KMS-11 (cell line): ENCODE results near the gene IFRD2.

Source experiments
- H2AFZ ChIP-seq: fragments of 200-600 bp; sonication (generic); 2 replicates; pipeline ENCODE4 v1.6.1; 2016; ENCODE audit warnings: antibody characterized with exemption, mixed run types, low read depth
- H3K27ac ChIP-seq: fragments of 200-600 bp; sonication (generic); 2 replicates; pipeline ENCODE4 v1.6.1; 2016; ENCODE audit warnings: mild to moderate bottlenecking, mixed run types
- H3K27me3 ChIP-seq: fragments of 200-600 bp; sonication (generic); 2 replicates; pipeline ENCODE4 v1.6.1; 2017; ENCODE audit warnings: mild to moderate bottlenecking, low read depth, mixed run types, moderate library complexity; ENCODE audit not compliant: insufficient read depth
- H3K36me3 ChIP-seq: fragments of 200-600 bp; sonication (generic); 2 replicates; pipeline ENCODE4 v1.6.1; 2017; ENCODE audit warnings: mild to moderate bottlenecking, mixed run types; ENCODE audit not compliant: insufficient read depth
- H3K4me1 ChIP-seq: fragments of 200-600 bp; sonication (generic); 2 replicates; pipeline ENCODE4 v1.6.1; 2016; ENCODE audit warnings: mild to moderate bottlenecking, low read depth, mixed run types; ENCODE audit not compliant: poor library complexity, severe bottlenecking
- H3K4me2 ChIP-seq: fragments of 200-600 bp; sonication (generic); 2 replicates; pipeline ENCODE4 v1.7.0; 2016; ENCODE audit warnings: mild to moderate bottlenecking, mixed run types
- H3K4me3 ChIP-seq: fragments of 200-600 bp; sonication (generic); IDR thresholded peaks from 2 replicates; pipeline ENCODE4 v1.6.1; 2017; ENCODE audit warnings: low read depth, low read length, mixed read lengths; ENCODE audit not compliant: insufficient read depth
- H3K79me2 ChIP-seq: fragments of 200-600 bp; sonication (generic); 2 replicates; pipeline ENCODE4 v1.6.1; 2016; ENCODE audit warnings: low read depth, mixed run types; ENCODE audit not compliant: insufficient read depth
- H3K9ac ChIP-seq: fragments of 200-600 bp; sonication (generic); 2 replicates; pipeline ENCODE4 v1.6.1; 2016; ENCODE audit warnings: mild to moderate bottlenecking, mixed run types
- H4K20me1 ChIP-seq: fragments of 200-600 bp; sonication (generic); 2 replicates; pipeline ENCODE4 v1.6.1; 2016; ENCODE audit warnings: mild to moderate bottlenecking, mixed run types; ENCODE audit not compliant: insufficient read depth
- TF ChIP-seq, protein P1 (sequence below): fragments of 200-600 bp; sonication (generic); conservative IDR thresholded peaks from 2 replicates; pipeline ENCODE4 v1.6.1; 2017; ENCODE audit warnings: low read depth, mild to moderate bottlenecking, antibody characterized with exemption, low read length, moderate library complexity, mixed read lengths

Gene IFRD2

DNA sequence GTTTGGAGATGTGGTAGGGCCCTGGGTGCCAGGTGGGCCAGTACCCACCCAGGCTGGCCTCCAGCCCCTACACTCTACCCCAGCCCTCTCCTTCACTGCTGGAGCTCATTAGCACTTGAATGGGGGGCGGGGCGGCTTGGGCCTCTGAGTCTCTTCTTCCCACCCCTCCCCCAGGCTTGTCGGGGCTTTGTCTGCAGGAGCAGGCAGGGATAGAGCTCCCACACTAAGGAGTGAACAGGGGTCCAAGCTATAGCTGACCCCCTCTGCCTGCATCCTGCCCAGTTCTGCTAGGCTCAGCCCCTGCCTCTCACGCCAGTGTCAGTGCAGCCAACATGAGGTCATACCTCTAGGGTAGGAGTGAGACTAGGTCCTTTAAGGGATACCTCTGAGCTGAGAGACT, 51.1 kb downstream of the IFRD2 start:
- Histone ChIP-seq H3K9ac (no peak overlapping the region), H3K79me2 (peaks cover 44% of the 10 kb centered on the region), H3K4me2 (no peak overlapping the region)

GRCh38 chr3:50239649-50240048, 52.6 kb downstream of the IFRD2 start:
- H3K9ac ChIP-seq: no peak overlapping the region
- H3K27me3 ChIP-seq: no peaks in the 10 kb centered on the region
- H3K4me2 ChIP-seq: no peak overlapping the region
- H3K36me3 ChIP-seq: no peaks in the 10 kb centered on the region
- H2AFZ ChIP-seq: no peak overlapping the region
- H4K20me1 ChIP-seq: no peaks in the 10 kb centered on the region
- peaks cover 44% of the 10 kb centered on the region for H3K79me2 ChIP-seq
- H3K27ac ChIP-seq: no peak overlapping the region
- H3K4me1 ChIP-seq: no peaks in the 10 kb centered on the region
- H3K4me3 ChIP-seq: no peak overlapping the region
- TF ChIP-seq, protein P1, sequence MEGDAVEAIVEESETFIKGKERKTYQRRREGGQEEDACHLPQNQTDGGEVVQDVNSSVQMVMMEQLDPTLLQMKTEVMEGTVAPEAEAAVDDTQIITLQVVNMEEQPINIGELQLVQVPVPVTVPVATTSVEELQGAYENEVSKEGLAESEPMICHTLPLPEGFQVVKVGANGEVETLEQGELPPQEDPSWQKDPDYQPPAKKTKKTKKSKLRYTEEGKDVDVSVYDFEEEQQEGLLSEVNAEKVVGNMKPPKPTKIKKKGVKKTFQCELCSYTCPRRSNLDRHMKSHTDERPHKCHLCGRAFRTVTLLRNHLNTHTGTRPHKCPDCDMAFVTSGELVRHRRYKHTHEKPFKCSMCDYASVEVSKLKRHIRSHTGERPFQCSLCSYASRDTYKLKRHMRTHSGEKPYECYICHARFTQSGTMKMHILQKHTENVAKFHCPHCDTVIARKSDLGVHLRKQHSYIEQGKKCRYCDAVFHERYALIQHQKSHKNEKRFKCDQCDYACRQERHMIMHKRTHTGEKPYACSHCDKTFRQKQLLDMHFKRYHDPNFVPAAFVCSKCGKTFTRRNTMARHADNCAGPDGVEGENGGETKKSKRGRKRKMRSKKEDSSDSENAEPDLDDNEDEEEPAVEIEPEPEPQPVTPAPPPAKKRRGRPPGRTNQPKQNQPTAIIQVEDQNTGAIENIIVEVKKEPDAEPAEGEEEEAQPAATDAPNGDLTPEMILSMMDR: no peak

More for the DNA sequence above, 51.1 kb downstream of the IFRD2 start:
- H3K27me3 ChIP-seq: no peaks in the 10 kb centered on the region
- no peak overlapping the region for H3K4me3 ChIP-seq
- H2AFZ ChIP-seq: no peak overlapping the region
- H4K20me1 ChIP-seq: no peaks in the 10 kb centered on the region
- TF ChIP-seq, protein P1: no peak
- no peaks in the 10 kb centered on the region for H3K36me3 ChIP-seq
- H3K4me1 ChIP-seq: no peaks in the 10 kb centered on the region
- no peak overlapping the region for H3K27ac ChIP-seq

DNA sequence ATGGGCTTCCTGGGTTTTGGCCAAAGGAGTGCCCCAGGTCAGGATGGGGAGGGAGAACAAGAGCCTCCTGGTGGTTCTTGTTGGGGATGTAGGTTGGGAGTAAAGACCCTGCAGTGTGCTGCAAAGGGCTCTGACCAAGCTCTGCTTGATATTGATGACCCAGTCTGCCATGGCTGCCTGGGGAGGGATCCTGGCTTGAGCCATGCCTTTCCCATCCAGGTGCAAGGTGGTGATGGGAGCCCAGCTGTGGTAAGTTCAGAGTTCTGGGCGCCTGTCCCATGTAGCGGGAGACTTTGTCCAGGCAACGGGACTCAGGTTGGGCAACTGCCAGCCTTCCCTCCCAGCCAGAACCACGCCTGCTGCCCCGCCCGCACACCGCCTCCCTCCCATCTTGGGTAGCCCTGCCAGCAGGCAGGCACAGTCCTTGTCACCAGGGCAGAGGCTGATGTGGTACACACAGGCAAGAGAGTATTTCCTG, 53.6 kb downstream of the IFRD2 start:
- no peak overlapping the region for H3K9ac ChIP-seq
- TF ChIP-seq, protein P1: no peak
- H3K4me3 ChIP-seq: no peak overlapping the region
- no peaks in the 10 kb centered on the region for H4K20me1 ChIP-seq
- no peaks in the 10 kb centered on the region for H3K36me3 ChIP-seq
- H3K79me2 ChIP-seq: peaks cover 42% of the 10 kb centered on the region
- peak overlapping the region; percentile 76 for H3K4me2 ChIP-seq
- peak overlapping the region; percentile 35; the same call in 1 of the 2 replicates for H3K27ac ChIP-seq
- no peak overlapping the region for H2AFZ ChIP-seq
- H3K4me1 ChIP-seq: no peaks in the 10 kb centered on the region
- H3K27me3 ChIP-seq: no peaks in the 10 kb centered on the region

- Histone ChIP-seq H3K27me3 (no peaks in the 10 kb centered on the region), H3K27ac (peak overlapping the region; percentile 35), H3K4me3 (no peak overlapping the region), H3K36me3 (no peaks in the 10 kb centered on the region), H2AFZ (0 out of 2 replicates have a peak overlapping the region, but pooled peaks have one; percentile 14), H3K9ac (peak overlapping the region; percentile 47; the same call in 1 of the 2 replicates), H3K4me2 (peak overlapping the region; percentile 76), H4K20me1 (no peaks in the 10 kb centered on the region), H3K79me2 (peaks cover 37% of the 10 kb centered on the region), H3K4me1 (no peaks in the 10 kb centered on the region)
- TF ChIP-seq, protein P1: no peak
These were observed 54.3 kb downstream of the IFRD2 start for GRCh38 chr3:50237754-50238548.
